ELF-1 (cell line): ENCODE data around the gene RENBP.

Experiments used
- DNase-seq: peaks from one replicate; pipeline ENCODE4 v3.0.0-alpha.2; 2016; ENCODE audit warnings: low read depth, low spot score

The RENBP gene

GRCh38 chrX:153934148-153934761, 10.2 kb downstream of the RENBP start:
- no peak for DNase-seq

GRCh38 chrX:153933748-153934147, 10.7 kb downstream of the RENBP start:
- DNase-seq: no peak

- no peak for DNase-seq
Measured at GRCh38 chrX:153932220-153932915, 12.1 kb downstream of the RENBP start.

- DNase-seq: no peak
Measured at GRCh38 chrX:153931748-153932147, 12.7 kb downstream of the RENBP start.

GRCh38 chrX:153931151-153931550, 13.3 kb downstream of the RENBP start:
- no peak for DNase-seq

- no peak for DNase-seq
Measured at GRCh38 chrX:153930011-153930910, 14.2 kb downstream of the RENBP start.

GRCh38 chrX:153929576-153929975, 14.9 kb downstream of the RENBP start:
- no peak for DNase-seq

GRCh38 chrX:153928846-153929245, 15.6 kb downstream of the RENBP start:
- DNase-seq: no peak

GRCh38 chrX:153927922-153928760, 16.3 kb downstream of the RENBP start:
- DNase-seq: peak; percentile 100

GRCh38 chrX:153927672-153927921, 16.8 kb downstream of the RENBP start:
- no peak for DNase-seq

GRCh38 chrX:153926858-153927671, 17.4 kb downstream of the RENBP start:
- DNase-seq: peak; percentile 69

GRCh38 chrX:153926552-153926857, 17.9 kb downstream of the RENBP start:
- no peak for DNase-seq

GRCh38 chrX:153925739-153926551, 18.5 kb downstream of the RENBP start, which contains the start of gene ARHGAP4:
Gene ARHGAP4 (minus strand): TSS chrX:153926264. CDS start chrX:153926202, 62 bp downstream.
- DNase-seq: no peak

- no peak for DNase-seq
Measured at GRCh38 chrX:153925387-153925738, 19.1 kb downstream of the RENBP start.

GRCh38 chrX:153924149-153924861, 20.1 kb downstream of the RENBP start:
- peak; percentile 66 for DNase-seq

- DNase-seq: peak; percentile 71
Measured at GRCh38 chrX:153922932-153923857, 21.2 kb downstream of the RENBP start.

GRCh38 chrX:153921511-153922446, 22.7 kb downstream of the RENBP start:
- DNase-seq: peak; percentile 63
